Astrocyte of the hippocampus (primary cell): ENCODE measurements around the gene BUB3.
A peak's percentile ranks its signal among the peaks of the same experiment; 100 is the strongest.

Experiments used
- DNase-seq: peaks from one replicate; pipeline ENCODE4 v3.0.0; 2011; ENCODE audit warnings: low read depth, low spot score

Gene BUB3

DNA sequence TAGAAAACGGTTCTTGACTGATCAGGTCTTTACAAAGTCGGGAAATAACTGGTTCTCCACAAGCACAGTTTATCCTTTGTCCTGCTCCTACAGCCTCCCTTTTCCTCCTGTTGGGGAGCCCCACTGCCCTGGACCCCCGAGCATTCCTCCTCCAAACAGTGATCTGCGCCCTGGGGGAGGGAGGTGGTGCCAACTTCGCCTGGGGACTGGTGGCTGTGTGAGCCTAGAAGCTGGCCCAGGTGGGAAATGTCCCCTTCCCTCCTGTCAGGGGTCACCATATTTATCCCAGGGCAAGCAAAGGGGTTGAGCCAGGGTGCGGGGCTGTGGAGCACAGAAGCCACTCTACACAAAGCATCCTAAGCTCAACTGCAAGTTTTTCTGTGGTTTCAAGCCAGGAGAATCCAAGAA is 13.2 kb upstream of the BUB3 start:
- DNase-seq = no peak

- no peak for DNase-seq
Measured at GRCh38 chr10:123141791-123142700, 12.2 kb upstream of the BUB3 start.

DNA sequence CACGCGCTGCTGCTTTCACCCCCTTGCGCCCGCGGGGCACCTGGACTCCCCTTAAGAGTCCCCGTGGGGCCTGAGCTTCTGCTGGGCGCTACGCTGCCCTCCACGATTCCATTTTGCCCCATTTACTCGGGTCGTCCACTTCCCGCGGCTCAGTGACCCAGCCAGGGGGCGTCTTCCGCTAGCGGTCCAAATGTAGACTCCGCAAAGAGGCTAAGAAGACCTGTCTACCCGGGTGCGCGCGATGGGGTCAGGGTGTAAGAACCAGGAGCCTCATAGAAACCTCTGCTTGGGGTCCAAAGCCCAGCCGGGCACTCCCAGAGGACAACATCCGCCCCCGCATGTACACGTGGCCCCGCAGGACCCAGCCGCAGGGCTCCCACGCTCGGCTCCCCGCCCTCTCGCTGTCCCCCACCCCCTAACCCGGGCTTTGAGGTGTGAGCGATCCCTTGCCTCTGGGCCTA is 11.5 kb upstream of the BUB3 start:
- no peak for DNase-seq

- DNase-seq = no peak
Measured at GRCh38 chr10:123143162-123143824, 10.9 kb upstream of the BUB3 start.

DNA sequence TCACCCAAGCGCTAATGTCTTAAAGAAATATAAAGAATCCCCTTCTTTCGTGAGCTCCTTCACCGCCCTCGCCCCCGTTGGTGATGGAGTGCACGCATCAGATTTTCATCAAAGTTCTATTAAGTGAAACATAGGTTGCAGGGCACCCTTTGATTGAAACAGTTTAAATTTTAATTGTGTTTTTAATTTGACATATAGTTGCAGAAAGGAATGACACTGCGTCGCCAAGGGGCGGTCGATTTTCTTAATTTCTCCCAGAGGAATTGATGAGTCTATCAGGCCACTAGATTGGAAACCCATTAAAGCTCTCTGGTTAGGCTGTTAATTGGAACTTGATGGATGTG is 10.4 kb upstream of the BUB3 start:
- no peak for DNase-seq

DNA sequence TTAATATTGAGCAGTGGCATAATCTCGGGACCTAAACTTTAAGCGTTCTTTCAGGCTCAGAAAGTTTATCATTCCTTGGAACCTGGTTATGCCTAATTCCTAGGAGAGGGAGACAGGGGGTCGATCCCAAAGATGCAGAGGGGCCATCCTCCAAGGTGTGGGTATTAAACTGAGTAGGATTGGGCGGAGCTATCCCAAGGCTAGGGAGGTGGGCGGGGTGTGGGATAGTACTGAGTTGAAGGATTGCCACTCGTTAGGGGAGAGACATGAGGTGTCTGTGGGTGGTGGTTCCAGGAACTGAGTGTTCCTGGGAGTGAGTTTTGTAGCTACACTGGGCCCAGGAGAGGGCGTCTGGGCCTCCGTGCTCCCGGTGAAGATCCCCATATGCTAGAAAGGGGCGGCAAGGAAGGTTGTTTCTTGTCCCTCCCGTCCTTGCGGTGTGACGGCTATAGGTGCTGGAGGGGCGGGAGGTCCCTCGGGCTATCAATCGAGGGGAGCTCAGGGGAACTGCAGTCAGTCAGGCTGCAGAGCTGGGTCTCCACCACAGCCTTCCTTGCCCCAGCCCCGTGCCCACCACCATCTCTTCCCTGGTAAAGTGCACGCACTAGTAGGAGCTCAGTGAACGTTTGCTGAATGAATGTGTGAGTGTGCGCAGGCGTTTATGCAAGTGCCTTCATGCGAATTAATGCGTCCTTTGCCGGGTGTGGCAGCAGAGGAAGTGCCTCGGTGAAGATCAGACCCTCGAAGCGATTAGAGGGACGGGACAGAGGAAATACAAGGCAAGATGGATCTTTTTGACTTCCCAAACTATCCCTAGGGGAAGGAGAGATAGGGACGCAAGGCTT is 9.3 kb upstream of the BUB3 start:
- DNase-seq = no peak

DNA sequence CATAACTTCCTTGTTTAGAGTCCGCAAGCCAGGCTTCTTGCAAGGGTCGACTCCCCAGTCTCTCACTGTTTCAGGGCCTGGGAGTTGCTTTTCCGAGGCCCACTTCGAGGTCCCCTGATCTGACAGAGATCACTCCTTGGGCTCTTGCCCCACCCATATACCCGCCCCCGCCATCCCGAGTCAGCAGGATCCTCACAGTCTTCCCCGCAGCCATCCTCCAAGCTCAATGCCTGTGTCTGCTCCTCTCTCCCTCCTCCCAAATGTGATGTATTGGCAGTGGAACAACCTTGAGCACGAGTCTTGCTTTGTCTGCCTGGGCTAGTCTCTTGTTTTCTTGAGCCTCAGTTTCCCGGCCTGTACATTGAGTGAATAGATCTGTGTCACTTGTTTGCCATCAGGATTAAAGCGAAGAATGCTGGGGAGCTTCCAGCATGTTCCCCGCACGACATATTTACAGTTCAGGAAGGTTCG is 8.6 kb upstream of the BUB3 start:
- no peak for DNase-seq

DNA sequence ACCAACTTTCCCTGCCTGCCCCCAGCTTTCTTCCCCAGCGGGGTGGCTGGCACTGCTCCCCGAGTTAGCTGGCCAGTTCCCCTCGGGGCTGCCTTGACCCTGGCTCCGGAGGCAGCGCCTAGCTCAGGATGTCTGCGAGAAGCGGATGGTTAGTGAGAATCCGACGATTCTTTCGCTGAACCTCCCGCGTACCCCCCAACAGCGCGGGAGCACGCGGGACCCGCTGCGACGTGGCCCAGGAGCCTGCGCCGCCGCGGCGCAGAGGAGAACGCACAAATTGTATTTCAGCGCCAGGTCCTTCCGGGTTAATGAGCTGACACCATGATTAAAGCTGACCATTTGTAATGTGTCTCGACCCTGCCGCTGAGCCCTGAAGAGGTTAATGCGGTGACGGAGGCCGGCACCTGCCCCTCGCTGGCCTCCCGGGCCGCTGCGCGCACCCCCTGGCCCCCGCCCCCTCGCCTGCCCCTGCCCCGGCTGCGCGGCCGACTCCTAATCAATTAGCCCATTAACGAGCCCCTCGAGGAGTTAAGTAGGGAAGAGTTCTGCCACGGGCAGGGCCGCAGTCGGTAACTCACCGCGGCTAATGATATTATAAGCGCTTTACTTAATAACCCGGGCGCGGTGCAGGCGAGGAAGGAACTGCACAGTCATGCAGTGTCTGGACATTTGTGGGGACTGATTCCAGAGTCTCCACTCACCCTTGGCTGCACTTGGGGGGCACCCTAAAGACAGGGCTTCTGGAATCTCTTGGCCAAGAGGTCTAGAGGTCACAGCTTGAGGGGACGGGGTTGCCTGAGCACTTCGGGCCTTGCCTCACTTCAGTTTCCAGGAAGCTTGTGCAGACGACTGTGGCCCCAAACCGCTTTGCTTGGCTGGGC is 7.9 kb upstream of the BUB3 start:
- DNase-seq = no peak

DNA sequence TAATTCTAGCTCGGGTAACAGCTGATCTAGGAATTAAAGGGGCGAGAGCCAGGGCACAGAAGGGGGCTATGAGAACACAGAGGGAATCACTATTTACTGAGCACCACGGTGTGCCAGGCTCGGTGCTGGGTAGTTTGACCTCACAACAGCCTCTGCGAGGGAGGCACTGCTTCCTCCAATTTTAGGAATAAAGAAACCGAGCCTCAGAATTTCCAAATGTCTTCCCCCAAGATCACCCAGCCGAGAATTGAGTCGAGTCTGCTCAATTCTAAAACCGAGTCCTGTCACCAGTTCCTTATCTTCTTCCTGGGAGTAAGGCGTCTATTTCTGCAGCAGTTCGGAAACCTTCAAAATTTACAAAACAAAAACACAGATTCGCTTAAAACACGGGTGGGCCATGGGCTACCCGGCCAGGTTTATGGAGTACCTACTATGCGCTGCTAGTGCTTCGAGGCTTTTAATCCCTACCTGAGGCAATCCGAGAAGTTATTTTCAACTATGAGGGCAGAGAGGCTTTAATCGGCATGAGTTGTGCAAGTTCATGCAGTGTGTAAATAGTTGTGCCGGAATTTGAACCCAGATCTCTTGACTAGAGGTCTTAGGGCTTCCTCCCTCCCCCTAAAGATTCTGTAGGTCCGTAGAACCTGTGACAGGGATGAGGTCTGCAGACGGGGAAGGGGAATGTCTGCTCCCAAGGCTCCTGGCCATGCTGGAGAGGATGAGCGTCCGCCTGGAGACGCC is 7.1 kb upstream of the BUB3 start:
- no peak for DNase-seq

DNA sequence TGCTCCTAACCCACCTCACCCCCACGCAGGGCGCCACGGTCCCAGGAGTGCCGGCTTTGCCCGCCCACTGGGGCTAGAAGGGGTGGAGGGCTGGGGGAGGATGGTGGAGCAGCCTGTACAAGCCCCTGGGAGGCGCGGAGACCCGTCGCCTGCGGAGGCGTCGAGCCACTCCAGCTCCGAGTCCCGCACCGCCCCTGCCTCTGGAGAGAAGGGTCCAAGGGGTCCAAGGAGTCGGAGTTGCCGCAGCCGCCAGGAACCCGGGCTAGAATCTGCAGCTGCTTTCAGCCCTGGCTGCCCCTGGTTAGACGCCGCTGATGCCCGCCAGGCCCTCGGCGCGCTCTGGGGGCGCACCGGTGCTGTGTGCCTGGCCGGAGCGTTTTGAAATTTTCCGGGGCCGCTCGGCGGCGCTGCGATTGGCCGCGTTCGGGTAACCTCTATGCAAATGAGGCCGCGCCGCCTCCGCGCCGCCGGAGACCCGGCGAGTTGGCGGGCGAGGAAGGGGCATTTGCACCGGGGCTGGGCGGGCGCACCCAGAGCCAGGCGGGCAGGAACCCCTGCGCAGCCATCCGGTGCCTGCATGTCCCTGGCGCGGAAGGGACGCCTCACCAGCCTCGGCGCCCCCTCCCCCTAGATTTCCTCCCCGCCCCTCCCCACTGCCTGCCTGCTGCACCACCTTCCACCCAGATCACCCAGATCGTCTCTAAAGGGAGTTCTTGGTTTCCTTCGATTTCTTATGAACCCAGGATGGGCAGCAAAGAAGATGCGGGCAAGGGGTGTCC is 6.4 kb upstream of the BUB3 start, which contains the start of gene HMX2:
TSS of gene HMX2 (plus strand) at position 502 of the 779 bp plus-strand sequence. CDS start at position 745, 243 bp downstream.
- DNase-seq = no peak

DNA sequence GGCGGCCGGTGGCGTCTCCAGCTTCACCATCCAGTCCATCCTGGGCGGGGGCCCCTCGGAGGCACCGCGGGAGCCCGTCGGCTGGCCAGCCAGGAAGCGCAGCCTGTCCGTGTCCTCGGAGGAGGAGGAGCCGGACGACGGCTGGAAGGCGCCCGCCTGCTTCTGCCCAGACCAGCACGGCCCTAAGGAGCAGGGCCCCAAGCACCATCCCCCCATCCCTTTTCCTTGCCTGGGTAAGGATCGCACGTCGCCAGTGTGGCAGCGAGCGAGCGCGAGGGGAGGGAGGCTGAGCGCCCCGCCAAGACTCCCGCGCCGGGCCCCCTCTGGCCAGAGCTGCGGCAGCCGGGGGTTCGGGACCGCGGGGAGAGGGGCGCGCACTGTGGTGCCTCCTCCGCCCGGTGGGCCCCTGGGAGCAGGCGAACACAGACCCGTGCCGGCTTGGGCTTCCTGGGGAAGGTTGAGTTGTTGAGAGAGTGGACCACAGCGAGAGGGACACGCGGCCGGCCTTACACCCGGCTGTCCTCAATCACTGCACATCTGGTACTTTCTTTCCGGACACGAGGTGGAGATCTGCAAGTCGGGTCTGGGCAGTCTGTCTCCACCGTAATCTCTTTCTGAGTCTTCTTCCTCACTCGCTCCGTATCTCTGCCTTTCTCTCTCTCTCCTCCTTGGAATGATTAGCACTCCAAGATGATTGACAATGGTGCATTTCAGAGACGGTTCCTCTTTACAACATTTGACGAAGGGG is 5.6 kb upstream of the BUB3 start:
- no peak for DNase-seq

DNA sequence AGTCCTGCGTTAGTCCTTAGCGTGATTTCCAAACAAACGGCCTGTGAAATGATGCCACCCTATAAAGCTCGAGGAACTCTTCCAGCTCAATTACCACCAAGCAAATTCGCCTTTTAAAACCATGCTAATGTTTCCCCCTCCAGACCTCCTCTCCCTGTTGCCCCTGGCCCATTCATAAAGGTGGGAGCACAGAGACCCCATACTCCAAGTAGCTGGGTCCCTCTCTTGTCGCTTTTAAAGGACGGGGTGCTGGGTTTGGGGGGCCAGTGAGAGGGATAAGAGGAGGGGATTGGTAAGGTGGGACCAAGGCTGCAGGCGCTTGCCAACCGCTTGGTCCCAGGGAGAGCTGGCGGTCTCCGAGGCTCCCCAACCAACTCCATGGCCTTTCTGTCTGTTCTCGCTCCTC is 5.0 kb upstream of the BUB3 start:
- DNase-seq = no peak

DNA sequence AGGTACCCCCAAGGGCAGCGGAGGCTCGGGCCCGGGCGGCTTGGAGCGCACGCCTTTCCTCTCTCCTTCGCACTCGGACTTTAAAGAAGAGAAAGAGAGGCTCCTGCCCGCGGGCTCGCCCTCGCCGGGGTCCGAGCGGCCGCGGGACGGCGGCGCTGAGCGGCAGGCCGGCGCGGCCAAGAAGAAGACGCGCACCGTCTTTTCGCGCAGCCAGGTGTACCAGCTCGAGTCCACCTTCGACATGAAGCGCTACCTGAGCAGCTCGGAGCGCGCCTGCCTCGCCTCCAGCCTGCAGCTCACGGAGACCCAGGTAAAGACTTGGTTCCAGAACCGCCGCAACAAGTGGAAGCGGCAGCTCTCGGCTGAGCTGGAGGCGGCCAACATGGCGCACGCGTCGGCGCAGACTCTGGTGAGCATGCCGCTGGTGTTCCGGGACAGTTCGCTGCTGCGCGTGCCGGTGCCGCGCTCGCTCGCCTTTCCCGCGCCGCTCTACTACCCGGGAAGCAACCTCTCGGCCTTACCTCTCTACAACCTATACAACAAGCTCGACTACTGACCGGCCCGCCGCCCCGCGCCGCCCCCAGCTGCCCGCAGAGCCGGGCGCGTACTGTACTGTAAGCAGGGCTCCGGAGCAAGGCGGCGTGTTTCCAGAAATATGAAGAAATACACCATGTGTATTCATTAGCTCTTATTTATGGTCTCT is 4.5 kb upstream of the BUB3 start:
- DNase-seq = peak; percentile 68

DNA sequence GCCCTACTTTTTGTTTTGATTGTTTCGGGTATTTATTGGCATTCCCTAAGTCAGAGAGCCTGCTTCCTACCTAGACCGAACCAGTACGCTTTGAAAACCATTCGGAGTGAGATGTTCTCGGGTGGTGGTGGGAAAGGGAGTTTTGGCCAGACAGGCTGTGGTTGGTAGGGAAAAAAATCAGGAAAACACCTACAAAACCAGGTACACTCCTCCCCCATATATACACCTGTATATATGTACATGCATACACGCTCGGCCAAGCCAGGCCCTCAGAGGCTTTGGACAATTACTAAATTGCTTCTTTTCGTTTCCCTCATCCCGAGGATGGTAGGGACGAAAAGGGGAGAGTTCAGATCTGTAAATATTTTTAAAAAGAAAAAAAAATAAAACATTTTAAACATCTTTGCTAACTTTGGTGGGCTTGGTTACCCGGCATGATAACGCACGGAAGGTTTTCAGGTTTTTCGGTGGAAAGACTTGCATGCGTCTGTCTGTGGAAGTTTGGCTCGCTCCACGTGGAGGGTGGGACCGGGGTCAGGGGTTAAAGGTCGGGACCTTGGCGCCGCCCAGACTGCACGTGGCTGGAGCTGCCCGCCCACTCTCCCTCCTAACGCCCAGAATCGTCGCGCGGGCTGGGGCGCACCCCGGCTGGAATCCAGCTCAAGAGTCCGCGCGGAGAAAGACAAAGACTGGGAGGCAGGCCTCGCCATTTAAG is 3.8 kb upstream of the BUB3 start:
- DNase-seq = no peak

- peak; percentile 62 for DNase-seq
Measured at GRCh38 chr10:123150986-123151736, 3.0 kb upstream of the BUB3 start.

DNA sequence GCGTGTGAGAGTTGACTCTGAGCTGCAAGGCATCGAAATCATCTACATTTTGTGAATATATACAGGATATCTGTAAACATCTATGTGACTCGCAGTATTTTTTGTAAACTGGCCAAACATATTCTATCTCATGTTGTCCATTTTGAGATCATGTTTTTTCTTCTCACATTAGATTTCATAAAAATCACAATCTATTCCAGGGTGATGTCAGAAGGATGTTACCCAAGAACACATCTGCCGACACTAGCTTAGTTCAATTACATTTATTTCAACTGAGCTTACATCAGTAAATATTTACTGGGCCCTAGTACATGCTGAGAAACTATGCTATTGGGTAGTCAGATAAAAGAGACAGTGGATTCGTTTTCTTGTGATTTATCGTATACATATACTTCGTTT is 2.5 kb upstream of the BUB3 start:
- no peak for DNase-seq
